Loucy (cell line): ENCODE results near the gene UNKL.

ENCODE experiments used
- EZH2phosphoT487 ChIP-seq: fragments of 200-600 bp; IDR thresholded peaks from 2 replicates; pipeline ENCODE4 v1.6.1; 2018; ENCODE audit warnings: antibody characterized with exemption, mild to moderate bottlenecking, moderate library complexity, borderline replicate concordance
- TF ChIP-seq, protein P1 (sequence below): fragments of 200-600 bp; sonication (generic); conservative IDR thresholded peaks from 2 replicates; pipeline ENCODE4 v1.5.1; 2014; ENCODE audit warnings: mild to moderate bottlenecking, antibody characterized with exemption, low read length

DNA sequence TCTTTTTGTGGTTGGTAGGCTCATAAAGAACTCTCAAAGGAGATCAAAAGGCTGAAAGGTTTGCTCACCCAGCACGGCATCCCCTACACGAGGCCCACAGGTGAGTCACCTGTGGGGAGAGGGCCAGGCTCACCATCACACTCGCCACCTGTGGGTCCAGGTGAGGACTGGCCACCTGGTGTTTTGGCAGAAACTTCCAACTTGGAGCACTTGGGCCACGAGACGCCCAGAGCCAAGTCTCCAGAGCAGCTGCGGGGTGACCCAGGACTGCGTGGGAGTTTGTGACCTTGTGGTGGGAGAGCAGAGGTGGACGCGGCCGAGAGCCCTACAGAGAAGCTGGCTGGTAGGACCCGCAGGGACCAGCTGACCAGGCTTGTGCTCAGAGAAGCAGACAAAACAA is 51.7 kb downstream of the UNKL start:
- TF ChIP-seq, protein P1, sequence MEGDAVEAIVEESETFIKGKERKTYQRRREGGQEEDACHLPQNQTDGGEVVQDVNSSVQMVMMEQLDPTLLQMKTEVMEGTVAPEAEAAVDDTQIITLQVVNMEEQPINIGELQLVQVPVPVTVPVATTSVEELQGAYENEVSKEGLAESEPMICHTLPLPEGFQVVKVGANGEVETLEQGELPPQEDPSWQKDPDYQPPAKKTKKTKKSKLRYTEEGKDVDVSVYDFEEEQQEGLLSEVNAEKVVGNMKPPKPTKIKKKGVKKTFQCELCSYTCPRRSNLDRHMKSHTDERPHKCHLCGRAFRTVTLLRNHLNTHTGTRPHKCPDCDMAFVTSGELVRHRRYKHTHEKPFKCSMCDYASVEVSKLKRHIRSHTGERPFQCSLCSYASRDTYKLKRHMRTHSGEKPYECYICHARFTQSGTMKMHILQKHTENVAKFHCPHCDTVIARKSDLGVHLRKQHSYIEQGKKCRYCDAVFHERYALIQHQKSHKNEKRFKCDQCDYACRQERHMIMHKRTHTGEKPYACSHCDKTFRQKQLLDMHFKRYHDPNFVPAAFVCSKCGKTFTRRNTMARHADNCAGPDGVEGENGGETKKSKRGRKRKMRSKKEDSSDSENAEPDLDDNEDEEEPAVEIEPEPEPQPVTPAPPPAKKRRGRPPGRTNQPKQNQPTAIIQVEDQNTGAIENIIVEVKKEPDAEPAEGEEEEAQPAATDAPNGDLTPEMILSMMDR = no peak
- TF ChIP-seq EZH2phosphoT487 = no peak
